Ovary (tissue), 3 donors: ENCODE results near the gene TP63.

Experiments
- POLR2A ChIP-seq: fragments of 450-650 bp; IDR thresholded peaks from one replicate; pipeline ENCODE4 v1.6.1; 2017; ENCODE audit warnings: antibody characterized with exemption, mild to moderate bottlenecking, moderate library complexity
- TF ChIP-seq, protein P1 (sequence below), 3 donors: fragments of 450-650 bp in 2 of 3; fragments of 200-600 bp in 1 of 3; IDR thresholded peaks; one replicate each; pipeline versions ENCODE4 v1.5.1 to v1.8.0; 2016 to 2022; ENCODE audit warnings: antibody characterized with exemption in 3 of 3, mild to moderate bottlenecking in 1 of 3
- donor health status: DM: no; HTN: no; CAD: no.

GRCh38 chr3:189883113-189883753 is 252.0 kb downstream of the TP63 start:
- no peak for TF ChIP-seq POLR2A
- TF ChIP-seq, protein P1, sequence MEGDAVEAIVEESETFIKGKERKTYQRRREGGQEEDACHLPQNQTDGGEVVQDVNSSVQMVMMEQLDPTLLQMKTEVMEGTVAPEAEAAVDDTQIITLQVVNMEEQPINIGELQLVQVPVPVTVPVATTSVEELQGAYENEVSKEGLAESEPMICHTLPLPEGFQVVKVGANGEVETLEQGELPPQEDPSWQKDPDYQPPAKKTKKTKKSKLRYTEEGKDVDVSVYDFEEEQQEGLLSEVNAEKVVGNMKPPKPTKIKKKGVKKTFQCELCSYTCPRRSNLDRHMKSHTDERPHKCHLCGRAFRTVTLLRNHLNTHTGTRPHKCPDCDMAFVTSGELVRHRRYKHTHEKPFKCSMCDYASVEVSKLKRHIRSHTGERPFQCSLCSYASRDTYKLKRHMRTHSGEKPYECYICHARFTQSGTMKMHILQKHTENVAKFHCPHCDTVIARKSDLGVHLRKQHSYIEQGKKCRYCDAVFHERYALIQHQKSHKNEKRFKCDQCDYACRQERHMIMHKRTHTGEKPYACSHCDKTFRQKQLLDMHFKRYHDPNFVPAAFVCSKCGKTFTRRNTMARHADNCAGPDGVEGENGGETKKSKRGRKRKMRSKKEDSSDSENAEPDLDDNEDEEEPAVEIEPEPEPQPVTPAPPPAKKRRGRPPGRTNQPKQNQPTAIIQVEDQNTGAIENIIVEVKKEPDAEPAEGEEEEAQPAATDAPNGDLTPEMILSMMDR (IDR thresholded peaks at IDR 0.05) = no peak
